ENCODE measurements around the gene ZSCAN10.

ZSCAN10 gene

DNA sequence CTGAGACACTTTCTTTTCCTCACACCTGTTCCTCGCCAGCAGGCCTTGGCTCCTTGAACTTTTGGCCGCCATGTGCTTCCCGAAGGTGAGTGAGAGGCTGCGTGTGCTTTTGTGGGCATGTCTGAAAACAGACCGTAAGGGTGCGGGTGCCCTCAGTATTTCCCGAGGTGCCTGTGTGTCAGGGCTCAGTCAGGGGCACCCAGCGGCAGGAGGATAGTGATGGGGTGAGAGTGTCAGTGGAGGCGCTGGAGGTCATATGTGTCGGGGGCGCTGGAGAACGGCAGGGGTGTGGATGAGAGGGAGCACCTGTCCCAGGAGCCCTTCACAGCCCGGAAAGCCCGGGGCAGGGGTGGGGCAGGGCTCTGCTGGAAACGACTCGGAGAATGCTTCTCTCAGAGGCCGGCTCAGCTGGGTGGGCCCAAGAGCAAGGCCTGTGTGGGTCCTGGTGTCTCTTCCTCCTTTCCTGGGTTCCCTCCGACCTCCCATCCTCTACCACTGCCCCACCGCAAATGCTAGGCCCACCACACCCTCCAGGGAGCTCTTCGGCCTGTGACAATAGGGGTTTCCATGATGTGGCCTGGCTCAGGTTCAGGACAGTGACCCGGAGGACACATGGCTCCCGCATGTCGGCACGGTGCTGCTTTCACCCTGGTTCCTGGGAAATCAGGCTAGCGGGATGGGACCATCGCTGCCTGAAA, 33.2 kb downstream of the ZSCAN10 start:
- H3K4me3 ChIP-seq (replicated peaks; ENCODE audit: low read depth, low read length), result peak overlapping the region; percentile 65
- H3K36me3 ChIP-seq (ENCODE audit: control insufficient read depth, insufficient read depth, low read length), result peaks cover 5% of the 10 kb centered on the region
- DNase-seq (ENCODE audit: extremely low read depth, insufficient read length), result no peak
- TF ChIP-seq, protein P1, sequence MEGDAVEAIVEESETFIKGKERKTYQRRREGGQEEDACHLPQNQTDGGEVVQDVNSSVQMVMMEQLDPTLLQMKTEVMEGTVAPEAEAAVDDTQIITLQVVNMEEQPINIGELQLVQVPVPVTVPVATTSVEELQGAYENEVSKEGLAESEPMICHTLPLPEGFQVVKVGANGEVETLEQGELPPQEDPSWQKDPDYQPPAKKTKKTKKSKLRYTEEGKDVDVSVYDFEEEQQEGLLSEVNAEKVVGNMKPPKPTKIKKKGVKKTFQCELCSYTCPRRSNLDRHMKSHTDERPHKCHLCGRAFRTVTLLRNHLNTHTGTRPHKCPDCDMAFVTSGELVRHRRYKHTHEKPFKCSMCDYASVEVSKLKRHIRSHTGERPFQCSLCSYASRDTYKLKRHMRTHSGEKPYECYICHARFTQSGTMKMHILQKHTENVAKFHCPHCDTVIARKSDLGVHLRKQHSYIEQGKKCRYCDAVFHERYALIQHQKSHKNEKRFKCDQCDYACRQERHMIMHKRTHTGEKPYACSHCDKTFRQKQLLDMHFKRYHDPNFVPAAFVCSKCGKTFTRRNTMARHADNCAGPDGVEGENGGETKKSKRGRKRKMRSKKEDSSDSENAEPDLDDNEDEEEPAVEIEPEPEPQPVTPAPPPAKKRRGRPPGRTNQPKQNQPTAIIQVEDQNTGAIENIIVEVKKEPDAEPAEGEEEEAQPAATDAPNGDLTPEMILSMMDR (IDR thresholded peaks at IDR 0.05; ENCODE audit: insufficient read depth, low read length, poor library complexity, severe bottlenecking), result no peak
- H3K27me3 ChIP-seq (replicated peaks; ENCODE audit: control insufficient read depth, insufficient read depth, low read length), result no peaks in the 10 kb centered on the region

- peak within 1 kb of the TSS; percentile 65 for H3K4me3 ChIP-seq (replicated peaks; ENCODE audit: low read depth, low read length)
- H3K27me3 ChIP-seq (replicated peaks; ENCODE audit: control insufficient read depth, insufficient read depth, low read length), result no peaks in the 10 kb centered on the region
- H3K36me3 ChIP-seq (ENCODE audit: control insufficient read depth, insufficient read depth, low read length), result peaks cover 5% of the 10 kb centered on the region
- TF ChIP-seq, protein P1 (IDR thresholded peaks at IDR 0.05; ENCODE audit: insufficient read depth, low read length, poor library complexity, severe bottlenecking), result no peak
- DNase-seq (ENCODE audit: extremely low read depth, insufficient read length), result no peak
Observed at GRCh38 chr16:3065069-3065741, 33.9 kb downstream of the ZSCAN10 start, which contains the start of gene IL32. Gene IL32, plus strand, starts transcription at chr16:3065640. Its CDS starts 172 bp downstream, at chr16:3065812.

- Histone ChIP-seq H3K27me3 (replicated peaks; ENCODE audit: control insufficient read depth, insufficient read depth, low read length) (no peaks in the 10 kb centered on the region), H3K4me3 (replicated peaks; ENCODE audit: low read depth, low read length) (no peak overlapping the region), H3K36me3 (ENCODE audit: control insufficient read depth, insufficient read depth, low read length) (peaks cover 3% of the 10 kb centered on the region)
- no peak for DNase-seq (ENCODE audit: extremely low read depth, insufficient read length)
- TF ChIP-seq, protein P1 (IDR thresholded peaks at IDR 0.05; ENCODE audit: insufficient read depth, low read length, poor library complexity, severe bottlenecking), result no peak
Observed at GRCh38 chr16:3063625-3064386, 35.3 kb downstream of the ZSCAN10 start.

GRCh38 chr16:3062553-3062952, 36.5 kb downstream of the ZSCAN10 start:
- H3K27me3 ChIP-seq (replicated peaks; ENCODE audit: control insufficient read depth, insufficient read depth, low read length), result no peaks in the 10 kb centered on the region
- H3K4me3 ChIP-seq (replicated peaks; ENCODE audit: low read depth, low read length), result no peak overlapping the region
- TF ChIP-seq, protein P1 (IDR thresholded peaks at IDR 0.05; ENCODE audit: insufficient read depth, low read length, poor library complexity, severe bottlenecking), result no peak
- no peaks in the 10 kb centered on the region for H3K36me3 ChIP-seq (ENCODE audit: control insufficient read depth, insufficient read depth, low read length)
- no peak for DNase-seq (ENCODE audit: extremely low read depth, insufficient read length)

- H3K36me3 ChIP-seq (ENCODE audit: control insufficient read depth, insufficient read depth, low read length), result no peaks in the 10 kb centered on the region; the same call in 1 of the 2 replicates
- H3K27me3 ChIP-seq (replicated peaks; ENCODE audit: control insufficient read depth, insufficient read depth, low read length), result no peaks in the 10 kb centered on the region
- TF ChIP-seq, protein P1 (IDR thresholded peaks at IDR 0.05; ENCODE audit: insufficient read depth, low read length, poor library complexity, severe bottlenecking), result no peak
- no peak overlapping the region for H3K4me3 ChIP-seq (replicated peaks; ENCODE audit: low read depth, low read length)
- no peak for DNase-seq (ENCODE audit: extremely low read depth, insufficient read length)
Observed at GRCh38 chr16:3060339-3061127, 38.6 kb downstream of the ZSCAN10 start.

All from GM06990 (cell line).